Trophoblast cell (in vitro differentiated cells and primary cell): ENCODE measurements around the gene TINAGL1. TPM values are rescaled to one million over a fixed set of nuclear protein-coding genes. Genes with fewer than 3 reads are reported as not detected.

Source experiments
- DNase-seq, 2 donors: peaks; one replicate each; pipeline ENCODE4 v3.0.0-alpha.2; 2016
- H2AFZ ChIP-seq: 2 replicates; pipeline ENCODE4 v1.6.1; 2013; ENCODE audit warnings: low read length, moderate library complexity, mild to moderate bottlenecking; ENCODE audit not compliant: insufficient read depth, poor library complexity
- H2AK5ac ChIP-seq: 2 replicates; pipeline ENCODE4 v1.6.1; 2013; ENCODE audit warnings: mild to moderate bottlenecking, low read length
- H2BK120ac ChIP-seq: 2 replicates; pipeline ENCODE4 v1.6.1; 2013; ENCODE audit warnings: low read length, mild to moderate bottlenecking, moderate library complexity; ENCODE audit not compliant: insufficient read depth, poor library complexity
- H2BK12ac ChIP-seq: 2 replicates; pipeline ENCODE4 v1.6.1; 2013; ENCODE audit warnings: mild to moderate bottlenecking, low read length, moderate library complexity
- H2BK5ac ChIP-seq: 2 replicates; pipeline ENCODE4 v1.6.1; 2013; ENCODE audit warnings: low read length, low read depth, moderate library complexity, mild to moderate bottlenecking; ENCODE audit not compliant: poor library complexity
- H3K14ac ChIP-seq: 2 replicates; pipeline ENCODE4 v1.6.1; 2013; ENCODE audit warnings: mild to moderate bottlenecking, low read length
- H3K18ac ChIP-seq: 2 replicates; pipeline ENCODE4 v1.6.1; 2013; ENCODE audit warnings: mild to moderate bottlenecking, low read length
- H3K23ac ChIP-seq: 2 replicates; pipeline ENCODE4 v1.6.1; 2013; ENCODE audit warnings: low read length
- H3K27ac ChIP-seq: 2 replicates; pipeline ENCODE4 v1.5.1; 2013; ENCODE audit warnings: low read depth, mild to moderate bottlenecking, inconsistent platforms, low read length, moderate library complexity
- H3K27me3 ChIP-seq: 2 replicates; pipeline ENCODE4 v1.6.1; 2013; ENCODE audit warnings: inconsistent platforms, mild to moderate bottlenecking, low read length, moderate library complexity; ENCODE audit not compliant: insufficient read depth
- H3K36me3 ChIP-seq, 2 experiments: 1 replicate in 1 of 2; 2 replicates in 1 of 2; pipeline ENCODE4 v1.6.1; 2013; ENCODE audit warnings: low read length in 2 of 2, mild to moderate bottlenecking in 2 of 2, moderate library complexity in 1 of 2; ENCODE audit not compliant: insufficient read depth in 2 of 2, control insufficient read depth in 1 of 2
- H3K4ac ChIP-seq: 2 replicates; pipeline ENCODE4 v1.6.1; 2013; ENCODE audit warnings: low read depth, mild to moderate bottlenecking, low read length, moderate library complexity
- H3K4me1 ChIP-seq, 2 experiments: 1 replicate in 1 of 2; 2 replicates in 1 of 2; pipeline ENCODE4 v1.6.1; 2013; ENCODE audit warnings: low read length in 2 of 2, mild to moderate bottlenecking in 2 of 2, moderate library complexity in 1 of 2; ENCODE audit not compliant: insufficient read depth in 2 of 2, control insufficient read depth in 1 of 2
- H3K4me2 ChIP-seq: 2 replicates; pipeline ENCODE4 v1.6.1; 2013; ENCODE audit warnings: inconsistent platforms, mild to moderate bottlenecking, low read length, moderate library complexity
- H3K4me3 ChIP-seq: 2 replicates; pipeline ENCODE4 v1.5.1; 2013; ENCODE audit warnings: mild to moderate bottlenecking, low read depth, low read length, inconsistent platforms
- H3K79me1 ChIP-seq: one replicate; pipeline ENCODE4 v1.6.1; 2013; ENCODE audit warnings: low read length
- H3K79me2 ChIP-seq: 2 replicates; pipeline ENCODE4 v1.6.1; 2013; ENCODE audit warnings: low read length, mild to moderate bottlenecking; ENCODE audit not compliant: control insufficient read depth, insufficient read depth, poor library complexity
- H3K9ac ChIP-seq: 2 replicates; pipeline ENCODE4 v1.6.1; 2013; ENCODE audit warnings: mild to moderate bottlenecking, low read length
- H3K9me3 ChIP-seq: 2 replicates; pipeline ENCODE4 v1.6.1; 2013; ENCODE audit warnings: low read depth, mild to moderate bottlenecking, control low read depth, inconsistent platforms, low read length; ENCODE audit not compliant: insufficient read depth
- H4K12ac ChIP-seq: 2 replicates; pipeline ENCODE4 v1.6.1; 2013; ENCODE audit warnings: low read depth, mild to moderate bottlenecking, low read length, moderate library complexity
- H4K8ac ChIP-seq: 2 replicates; pipeline ENCODE4 v1.6.1; 2013; ENCODE audit warnings: low read depth, mild to moderate bottlenecking, low read length, moderate library complexity
- H4K91ac ChIP-seq: one replicate; pipeline ENCODE4 v1.6.1; 2013; ENCODE audit warnings: low read depth, mild to moderate bottlenecking, low read length, moderate library complexity
- WGBS: extraction: QIAGEN DNeasy Blood & Tissue Kit; methylation state at CpG from one replicate; pipeline ENCODE4 v1.1.7; 2013; ENCODE audit warnings: missing lambda C conversion rate; ENCODE audit not compliant: insufficient read length, insufficient coverage; ENCODE audit errors: extremely low coverage; 5-methylcytosine and 5-hydroxymethylcytosine counted together
- polyA plus RNA-seq: library from polyadenylated mRNA; stranded (reverse); fragments of 200-250 nt; gene quantifications from 2 replicates; pipeline ENCODE4 v1.2.3, GENCODE V29; 2013

The TINAGL1 gene
- 434 and 470 TPM in 2 replicates for polyA plus RNA-seq

- peak within 1 kb of the TSS; percentile 95 for H3K27ac ChIP-seq
Observed at GRCh38 chr1:31576201-31576669, at the start of gene TINAGL1. Gene TINAGL1, plus strand, starts transcription at chr1:31576515. Its CDS starts 634 bp downstream, at chr1:31577149.

DNA sequence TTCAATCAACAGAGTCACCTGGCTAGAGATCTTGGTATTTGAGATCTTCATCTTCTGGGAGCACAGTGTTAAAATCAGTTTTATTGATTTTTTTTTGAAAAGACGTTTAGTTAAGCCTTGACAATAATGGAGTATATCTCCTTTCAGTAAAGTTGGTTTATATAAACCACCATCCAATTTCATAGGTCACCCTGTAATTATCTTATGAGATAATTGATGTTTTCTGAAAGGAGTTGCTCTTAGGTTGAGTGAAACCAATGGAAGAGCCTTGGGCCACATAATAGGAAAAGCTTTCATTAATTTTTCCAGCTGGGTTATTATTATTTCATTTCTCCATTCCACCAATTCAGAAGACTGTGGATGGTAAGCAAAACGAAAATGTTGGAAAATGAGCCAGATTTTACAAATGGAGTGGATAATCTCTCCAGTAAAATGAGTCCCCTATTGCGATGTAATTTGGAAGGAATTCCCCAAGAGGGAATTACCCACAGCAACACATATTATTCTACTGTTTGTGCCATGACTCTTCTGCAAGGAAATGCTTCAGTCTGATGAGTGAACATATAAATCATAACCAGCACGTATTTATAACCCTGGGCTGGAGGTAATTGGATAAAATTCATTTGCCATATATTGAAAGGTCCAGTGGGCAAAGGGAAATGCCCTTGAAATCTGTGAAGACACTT, 46.2 kb upstream of the TINAGL1 start:
- Histone ChIP-seq H3K36me3 (no peaks in the 10 kb centered on the region), H3K23ac (no peak overlapping the region), H3K4ac (no peak overlapping the region), H4K12ac (no peak overlapping the region), H2AK5ac (no peak overlapping the region), H2AFZ (no peak overlapping the region), H3K9ac (no peak overlapping the region), H3K14ac (no peak overlapping the region), H3K18ac (no peak overlapping the region), H3K27me3 (no peaks in the 10 kb centered on the region), H2BK12ac (no peak overlapping the region), H3K79me2 (peaks cover under 1% of the 10 kb centered on the region), H3K79me1 (peaks cover 23% of the 10 kb centered on the region), H3K9me3 (no peaks in the 10 kb centered on the region), H3K27ac (peak overlapping the region; percentile 97), H2BK5ac (peak overlapping the region; percentile 94), H3K4me1 (peaks cover 0 to 5% of the 10 kb centered on the region in 2 experiments), H3K4me3 (no peak overlapping the region), H4K91ac (no peak overlapping the region), H3K4me2 (no peak overlapping the region), H2BK120ac (peak overlapping the region; percentile 60), H4K8ac (no peak overlapping the region)
- peak; percentile 41 to 89 for DNase-seq
- WGBS = no CpG with 5 or more reads among the region's 4 CpGs

More at GRCh38 chr1:31576201-31576669, at the start of gene TINAGL1:
- peaks cover 59 to 76% of the 10 kb centered on the region in 2 experiments for H3K4me1 ChIP-seq
- peak; percentile 65 to 71 for DNase-seq
- peak within 1 kb of the TSS; percentile 80 for H4K8ac ChIP-seq
- H3K14ac ChIP-seq = peak within 1 kb of the TSS; percentile 86
- peak within 1 kb of the TSS; percentile 64 for H4K12ac ChIP-seq
- peak within 1 kb of the TSS; percentile 70 for H2BK5ac ChIP-seq
- WGBS = no CpG with 5 or more reads among the region's 25 CpGs
- H3K18ac ChIP-seq = peak within 1 kb of the TSS; percentile 90
- peak within 1 kb of the TSS; percentile 74 for H2BK120ac ChIP-seq
- H3K36me3 ChIP-seq = peaks cover 8 to 9% of the 10 kb centered on the region in 2 experiments
- H3K4me2 ChIP-seq = peak within 1 kb of the TSS; percentile 71
- no peaks in the 10 kb centered on the region for H3K27me3 ChIP-seq
- peak within 1 kb of the TSS; percentile 98 for H3K4ac ChIP-seq
- H3K79me1 ChIP-seq = peaks cover 65% of the 10 kb centered on the region
- no peak within 1 kb of the TSS for H3K23ac ChIP-seq
- H3K9ac ChIP-seq = peak within 1 kb of the TSS; percentile 67
- peak within 1 kb of the TSS; percentile 87 for H4K91ac ChIP-seq
- H3K9me3 ChIP-seq = no peaks in the 10 kb centered on the region
- H3K4me3 ChIP-seq = peak within 1 kb of the TSS; percentile 69
- peak within 1 kb of the TSS; percentile 75 for H2AK5ac ChIP-seq
- peak within 1 kb of the TSS; percentile 27 for H2AFZ ChIP-seq
- H2BK12ac ChIP-seq = peak within 1 kb of the TSS; percentile 79
- H3K79me2 ChIP-seq = peaks cover 37% of the 10 kb centered on the region

DNA sequence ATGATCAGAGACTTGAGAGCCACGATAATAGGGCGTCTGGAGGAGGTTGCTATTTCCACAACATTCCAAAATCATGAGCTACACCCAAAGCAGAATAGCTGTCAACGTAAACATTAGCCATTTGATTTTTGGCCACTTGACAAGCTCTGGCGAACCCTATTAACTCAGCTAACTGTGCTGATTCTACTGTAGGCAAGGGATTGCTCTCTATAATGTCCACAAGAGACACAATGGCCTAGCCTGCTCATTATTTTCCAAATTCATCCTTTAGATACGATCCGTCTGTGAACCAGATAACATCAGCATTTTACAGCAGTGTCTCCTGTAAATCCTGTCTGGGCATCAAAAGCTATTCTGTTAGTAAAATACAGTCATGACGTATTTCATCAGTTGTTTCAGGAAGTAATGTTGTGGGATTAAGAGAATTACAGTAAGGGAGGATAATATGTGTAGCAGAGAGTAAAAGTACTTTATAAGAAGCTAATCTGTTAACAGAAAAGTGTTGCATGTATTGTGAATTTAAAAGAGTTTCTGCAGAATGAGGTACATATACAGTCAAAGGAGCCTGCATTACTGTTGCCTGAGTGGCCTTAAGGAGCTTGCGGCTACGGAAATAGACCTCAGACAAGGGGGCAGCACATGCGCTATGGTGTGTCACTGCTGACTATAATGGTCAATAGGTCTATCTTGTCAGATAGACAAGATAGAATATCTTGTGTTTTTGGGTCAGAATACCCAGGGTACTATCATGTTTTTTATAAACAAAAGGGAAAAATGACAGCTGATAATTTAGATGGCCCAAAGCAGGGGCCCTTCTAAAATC, 44.9 kb upstream of the TINAGL1 start:
- DNase-seq = peak; percentile 60 to 84
- no peak overlapping the region for H3K14ac ChIP-seq
- H2BK12ac ChIP-seq = no peak overlapping the region
- peaks cover 31% of the 10 kb centered on the region for H3K79me1 ChIP-seq
- no peak overlapping the region for H2AK5ac ChIP-seq
- no peak overlapping the region for H3K4ac ChIP-seq
- no peak overlapping the region for H3K4me3 ChIP-seq
- H3K36me3 ChIP-seq = no peaks in the 10 kb centered on the region
- no peaks in the 10 kb centered on the region for H3K9me3 ChIP-seq
- no peaks in the 10 kb centered on the region for H3K27me3 ChIP-seq
- H3K23ac ChIP-seq = no peak overlapping the region
- H2AFZ ChIP-seq = no peak overlapping the region
- H2BK5ac ChIP-seq = peak overlapping the region; percentile 94
- no peak overlapping the region for H3K18ac ChIP-seq
- no peak overlapping the region for H4K12ac ChIP-seq
- H4K8ac ChIP-seq = no peak overlapping the region
- no CpG with 5 or more reads among the region's 10 CpGs for WGBS
- peaks cover 0 to 8% of the 10 kb centered on the region in 2 experiments for H3K4me1 ChIP-seq
- H3K27ac ChIP-seq = peak overlapping the region; percentile 97
- H3K79me2 ChIP-seq = peaks cover 3% of the 10 kb centered on the region
- peak overlapping the region; percentile 61 for H2BK120ac ChIP-seq
- no peak overlapping the region for H3K9ac ChIP-seq
- peak overlapping the region; percentile 79 for H4K91ac ChIP-seq
- peak overlapping the region; percentile 8 for H3K4me2 ChIP-seq

DNA sequence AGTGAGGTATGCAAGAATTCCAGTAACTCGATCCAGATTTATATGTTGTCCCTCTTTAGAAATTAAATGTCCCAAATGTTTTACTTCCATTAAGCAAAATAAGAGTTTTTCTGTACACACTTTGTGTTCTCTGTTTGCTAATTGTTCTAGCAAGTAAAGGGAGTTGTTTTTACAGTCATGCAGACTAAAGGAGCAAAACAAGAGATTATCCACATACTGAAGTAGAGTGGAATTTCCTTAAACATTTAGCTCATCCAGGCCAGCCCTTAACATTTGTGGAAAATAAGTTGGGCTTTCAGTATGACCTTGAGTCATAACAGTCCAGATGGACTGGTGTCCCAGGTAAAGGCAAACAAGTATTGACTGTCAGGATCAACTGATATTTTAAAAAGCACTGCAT, 44.1 kb upstream of the TINAGL1 start:
- Histone ChIP-seq H4K8ac (no peak overlapping the region), H3K4ac (no peak overlapping the region), H3K36me3 (no peaks in the 10 kb centered on the region), H3K23ac (no peak overlapping the region), H3K4me2 (no peak overlapping the region), H2BK5ac (no peak overlapping the region), H2BK12ac (no peak overlapping the region), H4K91ac (no peak overlapping the region), H3K79me1 (peaks cover 32% of the 10 kb centered on the region), H3K27me3 (no peaks in the 10 kb centered on the region), H3K27ac (peak overlapping the region; percentile 97), H3K14ac (no peak overlapping the region), H3K79me2 (peaks cover 3% of the 10 kb centered on the region), H3K9me3 (no peaks in the 10 kb centered on the region), H2BK120ac (peak overlapping the region; percentile 69), H3K18ac (no peak overlapping the region), H3K4me1 (peaks cover 0 to 8% of the 10 kb centered on the region in 2 experiments), H2AFZ (no peak overlapping the region), H3K9ac (no peak overlapping the region), H2AK5ac (no peak overlapping the region), H3K4me3 (no peak overlapping the region), H4K12ac (no peak overlapping the region)
- no CpG with 5 or more reads among the region's 1 CpG for WGBS
- peak; percentile 53 to 78 for DNase-seq
